ENCODE data around the gene ID3. TPM values are rescaled to one million over a fixed set of nuclear protein-coding genes. Genes with fewer than 3 reads are reported as not detected.
A peak's percentile ranks its signal among the peaks of the same experiment; 100 is the strongest.

ID3 gene
- 1.3 and 3.4 TPM in 2 replicates for total RNA-seq (2014; rRNA removed; shearing (Covaris generic))

GRCh38 chr1:23559136-23559984 lies at the start of gene ID3:
TSS of gene ID3 (minus strand) at chr1:23559501. CDS start at chr1:23559426, 75 bp downstream.
- peak; percentile 94 for DNase-seq (ENCODE audit: low spot score)

GRCh38 chr1:23607944-23608343 lies 48.6 kb upstream of the ID3 start:
- DNase-seq (ENCODE audit: low spot score), result no peak

- no peak for DNase-seq (ENCODE audit: low spot score)
Measured at GRCh38 chr1:23601968-23602876, 42.9 kb upstream of the ID3 start.

- no peak for DNase-seq (ENCODE audit: low spot score)
Measured at GRCh38 chr1:23601135-23601967, 42.0 kb upstream of the ID3 start.

GRCh38 chr1:23600283-23600682 lies 41.0 kb upstream of the ID3 start:
- no peak for DNase-seq (ENCODE audit: low spot score)

GRCh38 chr1:23599125-23599524 lies 39.8 kb upstream of the ID3 start:
- DNase-seq (ENCODE audit: low spot score), result no peak

- DNase-seq (ENCODE audit: low spot score), result no peak
Measured at GRCh38 chr1:23598424-23598823, 39.1 kb upstream of the ID3 start.

GRCh38 chr1:23597635-23598388 lies 38.5 kb upstream of the ID3 start:
- no peak for DNase-seq (ENCODE audit: low spot score)

GRCh38 chr1:23596382-23597358 lies 37.4 kb upstream of the ID3 start:
- DNase-seq (ENCODE audit: low spot score), result no peak

- DNase-seq (ENCODE audit: low spot score), result no peak
Measured at GRCh38 chr1:23594927-23595353, 35.6 kb upstream of the ID3 start.

- no peak for DNase-seq (ENCODE audit: low spot score)
Measured at GRCh38 chr1:23594149-23594907, 35.0 kb upstream of the ID3 start.

- DNase-seq (ENCODE audit: low spot score), result no peak
Measured at GRCh38 chr1:23593556-23594148, 34.4 kb upstream of the ID3 start.

GRCh38 chr1:23593042-23593521 lies 33.8 kb upstream of the ID3 start:
- DNase-seq (ENCODE audit: low spot score), result no peak

GRCh38 chr1:23592209-23592892 lies 33.0 kb upstream of the ID3 start:
- DNase-seq (ENCODE audit: low spot score), result no peak

GRCh38 chr1:23591460-23592208 lies 32.3 kb upstream of the ID3 start:
- no peak for DNase-seq (ENCODE audit: low spot score)

- no peak for DNase-seq (ENCODE audit: low spot score)
Measured at GRCh38 chr1:23590058-23590783, 30.9 kb upstream of the ID3 start.
